ENCODE data around the gene YBEY.
"Not testable (repeated sequence)": the region's sequence is repeated elsewhere in the genome, so short reads cannot be mapped to it uniquely, and the experiment has no call there.

The YBEY gene

GRCh38 chr21:46307625-46308024, 21.5 kb downstream of the YBEY start:
- no peak for DNase-seq

DNA sequence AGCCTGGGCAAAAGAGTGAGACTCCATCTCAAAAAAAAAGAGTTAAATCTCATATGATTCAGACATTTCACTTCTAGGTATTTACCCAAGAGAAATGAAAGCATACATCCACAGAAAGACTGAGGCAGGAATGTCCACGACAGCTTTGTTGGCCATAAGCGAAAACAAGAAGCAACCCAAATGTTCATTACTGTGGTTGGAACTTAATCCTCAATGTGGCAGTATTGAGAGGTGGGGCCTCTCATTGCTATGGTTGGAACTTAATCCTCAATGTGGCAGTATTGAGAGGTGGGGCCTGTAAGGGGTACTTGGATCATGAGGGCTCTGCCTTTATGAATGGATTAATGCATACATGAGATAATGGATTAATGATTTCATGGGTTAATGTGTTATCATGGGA, 22.3 kb downstream of the YBEY start:
- no peak for DNase-seq

GRCh38 chr21:46310260-46310659, 24.1 kb downstream of the YBEY start:
- DNase-seq: not testable (repeated sequence)

DNA sequence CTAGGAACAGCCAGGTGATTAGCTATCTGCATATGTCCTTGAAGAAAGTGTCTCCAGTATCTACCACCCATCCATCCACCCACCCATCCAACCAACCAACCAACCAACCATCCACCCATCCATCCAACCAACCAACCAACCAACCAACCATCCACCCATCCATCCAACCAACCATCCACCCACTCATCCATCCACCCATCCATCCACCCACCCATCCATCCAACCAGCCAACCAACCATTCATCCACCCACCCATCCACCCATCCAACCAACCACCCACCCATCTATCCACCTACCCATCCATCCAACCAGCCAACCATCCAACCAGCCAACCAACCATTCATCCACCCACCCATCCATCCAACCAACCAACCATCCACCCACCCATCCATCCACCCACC, 25.4 kb downstream of the YBEY start:
- DNase-seq: no peak

GRCh38 chr21:46312949-46313348, 26.8 kb downstream of the YBEY start:
- DNase-seq: no peak

GRCh38 chr21:46314441-46315020, 28.4 kb downstream of the YBEY start:
- DNase-seq: no peak

- no peak for DNase-seq
These were observed 30.7 kb downstream of the YBEY start for GRCh38 chr21:46316708-46317324.

DNA sequence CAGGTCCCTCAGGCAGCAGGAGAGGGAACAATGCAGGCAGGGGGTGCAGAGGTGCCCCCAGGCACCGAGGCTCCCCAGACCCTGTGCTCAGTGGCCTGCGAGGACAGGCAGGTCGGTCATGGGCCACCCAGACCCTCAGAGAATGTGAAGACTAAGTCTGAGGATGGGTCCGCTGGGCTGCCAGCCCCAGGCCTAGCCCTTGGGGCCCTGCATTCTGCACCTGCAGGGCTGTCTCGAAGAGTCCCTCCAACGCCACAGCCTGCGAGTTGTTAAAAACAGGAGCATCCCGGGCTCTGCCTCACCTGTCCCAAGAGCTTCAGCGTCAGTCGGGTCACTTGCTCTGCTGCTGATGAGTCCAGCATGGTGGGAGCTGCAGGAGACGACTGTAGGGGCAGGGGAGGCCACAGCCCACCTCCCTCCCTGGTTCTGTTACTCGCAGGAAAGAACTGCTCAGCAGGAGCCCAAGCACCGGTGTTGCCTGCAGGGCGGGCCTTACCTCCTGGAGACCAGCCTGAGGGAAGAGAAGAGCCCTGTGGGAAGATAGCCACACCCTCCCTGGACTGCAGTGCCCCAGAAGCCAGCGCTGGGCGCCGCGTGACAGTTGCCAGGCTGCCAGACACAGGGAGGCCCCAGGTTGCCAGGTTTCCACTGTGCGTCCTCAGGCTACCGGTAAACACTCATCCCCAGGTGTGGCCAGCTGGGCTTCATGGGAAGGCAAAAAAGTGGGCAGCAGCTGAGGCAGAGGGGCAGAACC, 31.7 kb downstream of the YBEY start:
- DNase-seq: peak; percentile 10

DNA sequence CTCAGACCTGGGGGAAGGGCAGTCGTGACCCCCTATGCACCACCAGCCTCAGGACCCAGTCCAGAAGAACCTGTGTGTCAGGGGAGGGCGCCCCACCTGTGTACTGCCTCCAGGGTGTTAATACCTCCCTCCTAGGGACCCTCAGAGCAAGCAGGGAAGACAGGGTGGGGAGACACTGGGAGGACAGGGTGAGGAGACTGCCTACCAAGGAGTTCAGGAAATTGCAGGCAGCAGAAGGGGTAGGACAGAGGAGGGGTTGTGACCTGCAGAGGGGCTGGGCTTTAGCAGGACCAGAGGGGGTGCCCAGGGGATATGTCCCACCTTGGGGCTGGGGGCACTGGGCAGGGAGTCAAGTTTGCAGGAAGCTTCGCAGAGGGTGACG, 32.3 kb downstream of the YBEY start:
- no peak for DNase-seq

DNA sequence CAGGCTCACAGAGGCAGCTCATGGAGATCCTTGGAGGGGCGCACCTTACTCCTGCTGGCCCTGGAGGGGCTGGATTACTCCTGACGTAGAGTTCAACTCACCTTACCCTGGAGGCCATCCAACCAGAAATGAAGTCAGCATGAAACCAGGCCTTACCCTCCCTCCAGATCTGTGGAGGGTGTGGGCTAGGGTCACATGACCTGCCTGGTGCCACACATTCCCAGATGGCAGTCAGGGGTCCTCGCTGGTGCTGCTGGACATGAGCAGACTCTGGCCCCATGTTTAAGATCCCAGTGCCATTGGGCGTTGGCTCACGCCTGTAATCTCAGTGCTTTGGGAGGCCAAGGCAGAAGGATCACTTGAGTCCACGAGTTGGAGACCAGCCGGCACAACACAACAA, 33.0 kb downstream of the YBEY start:
- DNase-seq: no peak

- DNase-seq: no peak
These were observed 34.2 kb downstream of the YBEY start for GRCh38 chr21:46320331-46320801.

- DNase-seq: no peak
These were observed 36.4 kb downstream of the YBEY start for GRCh38 chr21:46322351-46323226.

DNA sequence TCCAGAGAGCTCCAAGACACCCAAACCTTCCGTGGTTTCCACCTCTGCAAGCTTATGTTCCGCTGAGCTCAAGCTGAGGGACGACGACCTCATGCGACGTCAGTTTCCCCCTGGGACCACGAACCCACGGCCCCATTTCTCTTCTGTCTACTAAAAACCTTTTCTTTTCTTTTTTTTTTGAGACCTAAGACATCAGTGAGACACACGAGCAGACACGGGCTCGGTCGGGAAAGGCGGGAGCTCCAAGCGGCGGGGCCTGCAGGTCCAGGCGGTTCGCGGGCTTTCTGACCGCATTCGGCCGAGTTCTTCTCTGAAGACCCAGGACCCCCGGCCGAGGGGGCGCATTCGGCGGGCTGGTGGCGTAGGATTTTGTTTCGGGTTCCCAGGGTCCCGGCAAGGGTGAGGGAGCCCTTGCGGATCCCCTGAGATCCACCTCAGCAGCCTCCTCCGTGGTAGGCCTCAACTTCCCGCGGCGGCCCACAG, 37.1 kb downstream of the YBEY start:
- DNase-seq: no peak

DNA sequence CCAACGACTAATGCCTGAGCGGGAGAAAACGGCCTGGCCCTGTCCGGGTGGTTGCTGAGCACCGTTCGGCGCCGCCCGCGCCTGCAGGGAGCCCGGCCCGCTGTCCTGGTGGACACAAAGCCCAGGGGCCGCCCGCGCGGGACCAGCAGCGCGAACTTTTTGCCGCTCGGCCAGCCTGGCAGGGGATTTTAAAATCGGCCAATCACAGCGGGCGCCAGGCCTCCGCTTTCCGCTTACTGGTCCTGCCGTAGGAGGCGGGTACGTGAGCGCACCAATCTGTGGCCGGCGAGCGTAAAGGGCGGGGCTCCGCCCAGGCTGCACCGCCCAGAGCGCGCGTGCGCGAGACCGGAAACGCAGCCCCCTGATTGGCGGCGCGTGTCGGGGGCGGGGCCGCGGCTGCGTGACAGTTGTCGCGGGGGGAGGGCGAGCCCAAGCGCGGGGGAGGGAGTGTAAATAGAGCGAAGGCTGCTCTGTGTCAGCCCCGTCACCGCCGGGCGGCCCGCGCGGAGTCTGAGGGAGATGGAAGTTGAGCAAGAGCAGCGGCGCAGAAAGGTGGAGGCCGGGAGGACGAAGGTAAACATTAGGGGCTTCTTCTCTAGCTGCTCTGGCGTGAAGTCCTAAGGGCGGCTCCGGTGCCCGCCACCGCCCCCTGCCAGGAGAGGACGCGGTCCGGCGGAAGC, 37.7 kb downstream of the YBEY start, which contains the start of the genes C21orf58 and PCNT:
C21orf58 (minus strand) TSS at position 161 of the 680 bp plus-strand sequence. CDS start 1,132 bp downstream, outside the sequence.
PCNT (plus strand) TSS at position 447 of the 680 bp plus-strand sequence; CDS start at position 520, 73 bp downstream.
- peak; percentile 90 for DNase-seq

GRCh38 chr21:46324390-46325072, 38.4 kb downstream of the YBEY start:
- peak; percentile 38 for DNase-seq

GRCh38 chr21:46325073-46325912, 39.2 kb downstream of the YBEY start:
- DNase-seq: peak; percentile 27

DNA sequence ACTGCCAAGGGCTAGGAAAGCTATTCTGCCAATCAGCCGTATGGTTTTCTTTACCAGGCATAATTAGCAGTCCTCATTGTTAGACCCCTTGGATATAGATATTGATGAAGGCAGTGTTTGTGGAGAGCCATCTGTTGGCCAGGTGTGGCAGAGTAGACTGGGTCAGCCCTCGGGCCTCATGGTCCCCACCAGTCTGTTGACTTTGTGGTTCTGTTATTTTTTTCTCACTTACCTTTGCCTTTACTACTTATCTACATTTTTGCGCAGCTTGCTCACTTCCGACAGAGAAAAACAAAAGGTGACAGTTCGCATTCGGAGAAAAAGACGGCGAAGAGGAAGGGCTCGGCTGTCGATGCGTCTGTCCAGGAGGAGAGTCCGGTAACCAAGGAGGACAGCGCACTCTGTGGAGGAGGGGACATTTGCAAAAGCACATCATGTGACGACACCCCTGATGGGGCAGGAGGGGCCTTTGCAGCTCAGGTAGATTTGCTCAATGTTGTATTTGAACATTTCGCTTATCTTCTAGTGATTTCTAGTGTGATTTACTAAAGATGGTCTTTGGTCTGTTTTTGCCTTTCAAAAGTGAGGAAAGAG, 40.1 kb downstream of the YBEY start:
- DNase-seq: no peak

DNA sequence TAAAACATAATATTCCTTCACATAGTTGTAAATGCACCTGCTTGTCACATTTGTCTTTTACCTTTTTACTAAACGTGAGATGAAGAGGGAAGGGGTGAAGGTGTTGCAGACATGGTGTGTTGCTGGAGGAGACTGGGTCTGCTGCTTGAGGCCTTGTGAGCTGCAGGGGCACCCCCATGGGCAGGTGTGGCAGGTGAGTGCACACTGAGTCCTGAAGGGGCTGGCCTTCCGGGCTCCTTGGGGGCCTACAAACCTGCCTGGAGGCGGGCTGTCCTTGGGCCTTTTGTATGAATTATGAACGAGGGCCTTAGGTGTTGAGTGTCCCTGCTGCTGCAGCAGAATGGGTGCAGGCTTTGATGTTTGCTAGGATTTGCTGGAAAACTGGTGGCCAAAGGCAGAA, 41.6 kb downstream of the YBEY start:
- no peak for DNase-seq

DNA sequence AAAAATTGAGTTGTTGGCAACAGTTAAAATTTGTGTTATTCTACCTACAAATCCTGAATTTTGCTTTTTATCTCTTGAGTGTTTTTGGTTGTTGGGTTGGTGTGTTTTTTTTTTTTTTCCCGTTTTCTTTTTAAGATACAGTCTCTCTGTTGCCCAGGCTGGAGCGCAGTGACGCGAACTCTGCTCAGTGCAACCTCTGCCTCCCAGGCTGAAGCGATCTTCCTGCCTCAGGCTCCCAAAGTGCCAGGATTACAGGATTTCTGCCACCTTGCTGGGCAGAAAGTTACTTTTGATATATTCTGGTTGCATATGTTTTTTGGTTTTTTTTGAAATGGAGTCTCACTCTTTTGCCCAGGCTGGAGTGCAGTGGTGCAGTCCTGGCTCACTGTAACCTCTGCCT, 42.0 kb downstream of the YBEY start:
- no peak for DNase-seq

DNA sequence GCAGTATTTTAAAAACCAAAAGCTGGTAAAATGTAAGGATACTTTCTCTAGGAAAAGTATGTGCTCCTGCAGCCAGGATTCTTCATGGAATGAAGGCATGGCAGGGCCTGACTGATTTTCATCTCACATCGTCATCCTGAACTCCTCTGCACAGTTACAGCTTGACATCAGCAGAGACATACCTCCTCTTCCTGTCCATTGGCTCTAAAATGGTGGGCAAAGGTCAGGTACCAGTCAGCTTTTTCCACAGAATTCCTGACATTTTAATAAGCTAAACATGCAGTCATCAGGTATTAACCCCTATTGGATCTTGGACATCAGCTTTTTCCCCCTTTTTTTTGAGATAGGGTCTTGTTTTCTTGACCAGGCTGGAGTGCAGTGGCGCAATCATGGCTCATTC, 43.7 kb downstream of the YBEY start:
- DNase-seq: no peak

Measured in DMS79 (cell line).